GM18870 (cell line): Measurements from ENCODE around the gene SEC61A2.

Source experiments
- ATAC-seq: cut with Tn5 transposase; IDR thresholded peaks from one replicate; pipeline ENCODE4 v1.9.1; 2021; ENCODE audit warnings: moderate library complexity; ENCODE audit not compliant: unreplicated experiment

The SEC61A2 gene

DNA sequence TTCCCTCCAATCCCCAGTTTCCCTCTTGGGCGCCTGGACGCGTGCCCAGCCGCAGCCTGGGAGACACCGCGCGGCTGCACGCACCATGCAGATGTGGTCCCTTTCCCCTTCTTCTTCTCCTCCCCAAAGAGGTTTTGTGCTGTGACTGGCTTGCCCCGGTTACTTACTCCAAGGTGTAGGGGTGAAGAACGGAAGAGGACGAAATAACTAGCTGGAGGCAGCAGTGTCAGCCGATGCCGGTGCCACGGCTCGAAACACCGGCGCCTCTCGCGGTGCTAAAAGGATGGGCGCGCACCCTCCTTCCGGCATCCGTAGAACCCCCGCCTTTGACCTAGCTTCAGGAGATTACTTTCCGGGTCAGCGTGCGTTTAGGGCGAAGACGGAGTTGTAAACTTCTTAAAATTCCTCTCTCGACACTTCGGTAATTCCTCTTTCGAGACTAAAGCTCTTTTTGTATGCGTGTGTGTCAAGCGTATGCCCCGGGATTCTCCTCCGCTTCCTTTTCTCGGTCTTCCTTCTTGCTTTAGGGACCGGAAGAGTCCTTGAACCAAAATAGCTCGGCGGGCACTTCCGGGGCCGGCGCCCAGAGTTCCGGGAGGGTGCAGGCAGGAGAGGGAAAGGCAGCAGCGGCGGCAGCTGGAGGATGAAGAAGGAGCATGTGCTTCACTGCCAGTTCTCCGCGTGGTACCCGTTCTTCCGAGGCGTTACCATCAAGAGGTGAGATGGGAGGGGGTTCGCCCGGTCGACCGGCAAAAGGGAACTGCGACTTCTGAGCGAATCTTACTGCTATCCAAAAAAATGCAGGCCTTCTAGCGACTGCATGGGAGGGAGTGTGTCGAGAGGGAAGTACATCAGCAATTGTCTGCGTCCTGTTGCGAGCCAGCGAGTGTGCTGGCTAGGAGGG lies 66.4 kb downstream of the SEC61A2 start, which contains the start of the genes CDC123 and NUDT5:
TSS of gene CDC123 (plus strand) at position 586 of the 904 bp plus-strand sequence. CDS start at position 644, 58 bp downstream.
TSS of gene NUDT5 (minus strand) at position 289 of the 904 bp plus-strand sequence. CDS start 9,600 bp downstream, outside the sequence.
- peak; percentile 84 for ATAC-seq

DNA sequence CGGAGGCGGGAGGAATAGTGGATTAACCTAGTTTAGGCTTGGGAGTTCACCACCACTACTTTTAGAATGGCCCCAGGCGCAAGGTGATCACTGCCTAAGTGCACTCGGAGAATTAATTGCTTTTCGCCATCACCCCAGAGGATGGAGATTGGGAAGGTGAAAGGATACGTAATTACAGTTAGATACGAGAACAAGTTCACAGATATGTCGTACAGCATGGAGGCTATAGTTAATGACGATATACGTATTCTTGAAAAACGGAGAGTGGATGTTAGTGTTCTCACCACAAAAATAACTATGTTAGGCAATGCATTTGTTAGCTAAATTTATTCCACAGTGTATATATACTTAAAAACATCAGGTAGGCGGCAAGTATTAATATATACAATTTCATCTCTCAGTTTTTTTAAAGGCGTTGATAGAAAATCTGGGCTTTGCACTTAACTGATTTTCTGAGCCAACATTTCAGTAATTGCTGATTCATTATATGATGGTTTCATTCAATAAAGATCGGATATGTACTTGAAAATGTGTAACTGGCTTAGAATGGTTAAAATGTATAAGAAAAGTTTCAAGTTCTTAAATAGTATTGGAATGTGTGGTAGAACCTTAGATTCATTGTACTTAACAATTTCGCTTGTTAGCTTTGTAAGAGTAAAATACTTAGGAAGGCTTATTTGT lies 67.2 kb downstream of the SEC61A2 start:
- no peak for ATAC-seq

GRCh38 chr10:12198156-12198555 lies 68.7 kb downstream of the SEC61A2 start:
- no peak for ATAC-seq

DNA sequence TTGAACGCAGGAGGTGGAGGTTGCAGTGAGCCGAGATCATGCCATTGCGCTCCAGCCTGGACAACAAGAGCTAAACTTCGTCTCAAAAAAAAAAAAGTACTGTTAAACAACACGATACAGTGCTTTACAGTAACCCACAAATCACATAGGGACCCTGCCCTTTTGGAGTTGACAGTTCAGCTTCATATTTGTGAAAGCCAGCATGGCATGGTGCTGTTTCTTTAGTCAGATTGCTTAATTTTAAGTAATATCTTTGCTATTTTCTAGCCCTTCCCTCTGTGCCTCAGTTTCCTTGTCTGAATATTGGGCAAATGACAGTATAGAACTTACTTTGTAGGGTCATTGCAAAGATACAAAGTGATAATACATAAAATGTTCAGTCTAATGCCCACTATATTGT lies 71.4 kb downstream of the SEC61A2 start:
- ATAC-seq = no peak

DNA sequence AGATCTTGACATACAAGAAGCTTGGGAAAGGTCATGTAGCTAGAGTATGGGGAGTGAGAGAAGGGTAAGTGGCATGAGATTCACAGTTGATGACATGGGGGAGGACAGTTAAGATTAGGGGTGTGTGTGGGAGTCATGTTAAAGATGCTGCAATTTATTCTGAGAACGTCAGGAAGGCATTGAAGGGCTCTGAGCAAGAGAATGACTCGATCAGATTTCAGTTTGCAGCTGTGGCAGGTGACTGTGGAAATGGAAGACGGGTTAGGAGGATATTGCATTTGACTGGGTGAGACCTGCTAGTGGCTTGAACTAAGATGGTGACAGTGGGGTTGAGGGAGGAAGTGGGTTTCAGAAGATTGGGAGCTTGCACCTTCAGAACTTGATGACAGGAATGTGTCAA lies 72.1 kb downstream of the SEC61A2 start:
- ATAC-seq = no peak

DNA sequence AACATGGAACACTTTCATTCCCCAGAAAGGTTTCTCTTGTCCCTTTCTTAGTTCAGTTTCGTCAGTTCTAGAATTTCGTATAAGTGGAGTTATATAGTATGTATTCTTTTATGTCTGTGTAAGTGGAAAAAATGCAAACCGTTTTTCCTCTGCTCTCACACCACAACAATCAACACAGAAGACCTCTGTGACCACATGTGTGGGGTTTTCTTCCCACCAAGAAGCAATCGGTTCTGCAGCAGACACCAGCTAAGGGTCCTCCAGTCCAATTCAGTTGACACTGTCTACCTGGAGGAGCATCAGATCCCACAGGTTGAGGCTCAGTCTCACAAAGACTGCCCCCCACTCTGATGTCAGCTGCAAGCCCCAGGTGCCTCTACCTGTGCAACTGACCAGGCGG lies 72.7 kb downstream of the SEC61A2 start:
- no peak for ATAC-seq

- ATAC-seq = no peak
Observed at GRCh38 chr10:12205082-12205481, 75.6 kb downstream of the SEC61A2 start.

- no peak for ATAC-seq
Observed at GRCh38 chr10:12207114-12207513, 77.6 kb downstream of the SEC61A2 start.

DNA sequence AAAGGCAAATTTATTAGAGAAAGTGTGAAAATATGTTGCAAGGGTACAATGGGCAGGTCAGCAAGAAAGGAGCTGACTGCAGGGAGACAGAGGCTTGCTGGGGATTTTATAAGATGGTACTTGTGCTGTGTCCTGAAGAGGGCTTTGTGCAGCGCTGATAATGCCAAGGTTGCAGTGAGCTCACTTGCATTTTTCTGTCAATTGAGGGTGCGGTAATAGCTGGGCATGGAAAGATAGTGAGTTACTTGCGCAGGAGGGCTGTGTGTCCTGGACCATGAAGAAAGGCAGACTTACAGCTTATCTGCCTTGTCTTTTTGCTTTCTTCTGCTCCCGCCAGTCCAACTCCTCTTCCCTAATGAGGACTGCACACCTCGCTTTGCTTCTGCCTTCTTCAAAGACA lies 79.0 kb downstream of the SEC61A2 start:
- ATAC-seq = no peak

- no peak for ATAC-seq
Observed at GRCh38 chr10:12212454-12212853, 83.0 kb downstream of the SEC61A2 start.

DNA sequence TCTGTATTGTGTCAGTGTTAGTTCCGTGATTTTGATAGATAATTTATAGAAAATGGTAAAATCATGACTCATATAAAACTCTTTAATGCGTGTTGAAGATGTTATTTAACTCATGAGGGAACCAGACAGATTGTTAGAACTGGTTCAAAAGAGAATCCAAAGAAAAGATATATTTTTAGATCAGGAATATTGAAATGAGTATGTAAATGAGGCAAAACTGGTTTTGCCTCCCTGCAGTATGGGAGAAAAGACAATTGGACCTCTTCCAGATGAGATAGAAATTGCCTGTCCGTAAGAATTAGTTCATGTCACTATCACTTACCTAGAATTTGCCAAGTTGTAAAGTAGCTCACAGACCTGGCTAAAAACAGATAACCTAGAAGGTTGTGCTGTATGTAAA lies 84.1 kb downstream of the SEC61A2 start:
- no peak for ATAC-seq

DNA sequence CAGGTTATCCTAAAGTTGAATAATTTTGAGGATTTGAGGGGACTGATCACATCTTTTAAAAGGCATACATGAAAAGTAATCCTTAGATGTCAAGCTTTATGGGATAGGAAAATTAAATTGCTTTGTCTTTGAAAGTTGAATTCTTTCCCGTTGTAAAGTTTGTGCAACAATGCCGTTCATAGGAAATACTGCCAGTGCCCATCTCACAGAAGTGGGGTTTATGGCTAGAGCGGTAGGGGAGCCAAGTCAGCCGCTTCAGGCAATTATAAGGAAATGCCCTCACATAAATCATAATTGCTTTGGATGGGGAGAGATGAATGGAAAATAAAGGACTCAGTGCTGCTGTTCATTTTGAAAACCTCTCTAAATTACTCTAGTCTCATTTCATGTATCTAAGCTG lies 84.6 kb downstream of the SEC61A2 start:
- no peak for ATAC-seq

DNA sequence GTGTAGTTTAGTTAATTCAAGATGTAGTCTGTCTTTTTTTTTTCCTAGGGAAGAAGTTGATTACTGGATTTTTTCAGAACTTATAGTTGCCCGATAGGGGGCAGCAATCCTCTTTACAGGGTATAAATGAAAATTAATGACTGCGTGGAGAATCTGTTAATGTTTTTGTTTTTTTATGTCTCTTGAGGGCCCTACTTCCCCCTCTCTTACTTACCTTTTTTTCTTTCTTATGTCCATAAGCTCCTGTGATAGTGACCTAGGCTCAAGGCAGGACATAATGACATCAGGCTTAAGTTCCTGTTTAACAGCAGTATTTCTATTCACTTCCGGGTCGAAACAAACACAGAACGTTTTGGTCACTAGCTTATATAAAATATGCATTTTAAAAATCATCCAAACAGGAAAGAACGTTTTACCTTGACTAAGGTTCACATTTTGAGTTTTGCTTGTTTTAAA lies 85.3 kb downstream of the SEC61A2 start:
- no peak for ATAC-seq
